T-cell (primary cell): ENCODE measurements around the gene SAMD11. TPM values are rescaled to one million over a fixed set of nuclear protein-coding genes. Genes with fewer than 3 reads are reported as not detected.

Experiments
- ATAC-seq, 4 experiments: fragments of 200-7000 bp in 3 of 4; fragments of 150-1000 bp in 1 of 4; cut with Tn5 transposase; replicated peaks in 1 of 4; 1 replicate in 3 of 4; 2 replicates in 1 of 4; pipeline ENCODE4 v1.10.0; 2021; ENCODE audit warnings: moderate library complexity in 3 of 4, mild to moderate bottlenecking in 2 of 4, moderate number of reproducible peaks in 1 of 4
- CTCF ChIA-PET, 2 donors: fragments of 300-600 bp; sonication (Branson Sonifier 250); formaldehyde crosslinking; loops; one replicate each; lab custom pipeline; 2022; ENCODE audit warnings: antibody characterized with exemption in 2 of 2; lab: Charles Lee
- POLR2A ChIA-PET, 2 donors: fragments of 300-600 bp; sonication (Branson Sonifier 250); formaldehyde crosslinking; loops; one replicate each; lab custom pipeline; 2022; ENCODE audit warnings: antibody characterized with exemption in 2 of 2; lab: Charles Lee
- DNase-seq, 35 experiments: peaks; one replicate each; pipeline versions ENCODE4 v3.0.0 to v3.0.0-alpha.2; 2013 to 2023
- H3K27ac ChIP-seq: one replicate; pipeline ENCODE4 v1.5.1; 2013; ENCODE audit warnings: low read length
- H3K27me3 ChIP-seq, 2 experiments: replicated peaks in 1 of 2; 1 replicate in 1 of 2; 2 replicates in 1 of 2; pipeline versions ENCODE4 v1.6.1 to v1.7.0; 2013; ENCODE audit warnings: low read length in 1 of 2, mixed read lengths in 1 of 2; ENCODE audit not compliant: control insufficient read depth in 2 of 2, insufficient read depth in 2 of 2; ENCODE audit errors: extremely low read depth in 1 of 2
- H3K36me3 ChIP-seq, 2 donors: 1 replicate in 1 of 2; 2 replicates in 1 of 2; pipeline versions ENCODE4 v1.6.1 to v1.7.0; 2013; ENCODE audit warnings: low read length in 1 of 2; ENCODE audit not compliant: control insufficient read depth in 2 of 2, insufficient read depth in 1 of 2; ENCODE audit errors: extremely low read depth in 1 of 2
- H3K4me1 ChIP-seq, 2 experiments: 1 replicate in 1 of 2; 2 replicates in 1 of 2; pipeline versions ENCODE4 v1.6.1 to v1.7.0; 2013; ENCODE audit warnings: low read length in 2 of 2, mixed read lengths in 1 of 2; ENCODE audit not compliant: insufficient read depth in 2 of 2, control insufficient read depth in 1 of 2; ENCODE audit errors: extremely low read depth in 1 of 2
- H3K4me3 ChIP-seq, 2 donors: 1 replicate in 1 of 2; 2 replicates in 1 of 2; pipeline versions ENCODE4 v1.5.1 to v1.7.0; 2013; ENCODE audit warnings: mild to moderate bottlenecking in 2 of 2, low read length in 1 of 2, moderate library complexity in 1 of 2; ENCODE audit not compliant: control insufficient read depth in 1 of 2; ENCODE audit errors: extremely low read depth in 1 of 2
- H3K9me3 ChIP-seq: 2 replicates; pipeline ENCODE4 v1.7.0; 2013
- H3K27ac Mint-ChIP-seq, 2 donors: one replicate each; pipeline ENCODE4 v1.8.0; 2020 to 2021; ENCODE audit warnings: mild to moderate bottlenecking in 2 of 2, mixed read lengths in 2 of 2
- H3K27me3 Mint-ChIP-seq, 2 donors: one replicate each; pipeline ENCODE4 v1.8.0; 2021 to 2022; ENCODE audit warnings: mixed read lengths in 2 of 2
- H3K36me3 Mint-ChIP-seq: one replicate; pipeline ENCODE4 v1.8.0; 2021; ENCODE audit warnings: mixed read lengths
- H3K4me1 Mint-ChIP-seq, 3 donors: one replicate each; pipeline ENCODE4 v1.8.0; 2020 to 2022; ENCODE audit warnings: mixed read lengths in 3 of 3, mild to moderate bottlenecking in 1 of 3
- H3K4me3 Mint-ChIP-seq, 3 donors: one replicate each; pipeline ENCODE4 v1.8.0; 2020 to 2022; ENCODE audit warnings: mild to moderate bottlenecking in 3 of 3, mixed read lengths in 3 of 3, moderate library complexity in 3 of 3
- H3K9me3 Mint-ChIP-seq, 3 donors: one replicate each; pipeline ENCODE4 v1.8.0; 2020 to 2022; ENCODE audit warnings: mixed read lengths in 3 of 3
- WGBS: methylation state at CpG from one replicate; pipeline ENCODE4 v1.1.5; 2013; ENCODE audit warnings: missing lambda C conversion rate; ENCODE audit not compliant: insufficient coverage; 5-methylcytosine and 5-hydroxymethylcytosine counted together
- total RNA-seq, 35 experiments: library from RNA in 6 of 35; stranded (reverse) in 6 of 35; fragments of 120-200 nt in 1 of 35; gene quantifications; one replicate each; pipeline versions ENCODE4 v1.2.1 to v1.2.4 and lab custom pipeline; 2013 to 2026

SAMD11 gene
- total RNA-seq, 5 donors from 2014 or later (not counting 1 experiment from before 2014, with no cell fraction given): 0.32 to 0.70 (median 0.53) TPM; not detected in 2

GRCh38 chr1:918843-919242 lies 4.9 kb upstream of the SAMD11 start:
- Histone ChIP-seq H3K4me3 (no peak overlapping the region), H3K27ac (no peak overlapping the region), H3K9me3 (no peaks in the 10 kb centered on the region), H3K36me3 (no peaks in the 10 kb centered on the region), H3K27me3 (peaks cover 2 to 93% of the 10 kb centered on the region in 2 experiments), H3K4me1 (peaks cover 7 to 30% of the 10 kb centered on the region in 2 experiments)
- DNase-seq (no peak), ATAC-seq (no peak)
- H3K27me3 Mint-ChIP-seq: peaks cover 26 to 62% of the 10 kb centered on the region in 2 donors
- H3K9me3 Mint-ChIP-seq: no peaks in the 10 kb centered on the region
- H3K4me1 Mint-ChIP-seq: peaks cover 12 to 22% (median 15%) of the 10 kb centered on the region in 3 donors
- H3K36me3 Mint-ChIP-seq: no peaks in the 10 kb centered on the region
- ChIA-PET CTCF (no interaction called here), POLR2A (no interaction called here)
- H3K27ac Mint-ChIP-seq: no peak overlapping the region
- 88% methylated on average over 6 of the region's 6 CpGs for WGBS
- no peak overlapping the region for H3K4me3 Mint-ChIP-seq

GRCh38 chr1:919271-919872 lies 4.4 kb upstream of the SAMD11 start:
- no peak overlapping the region for H3K27ac ChIP-seq
- H3K9me3 Mint-ChIP-seq: no peaks in the 10 kb centered on the region
- no peak overlapping the region for H3K4me3 Mint-ChIP-seq
- ChIA-PET CTCF (no interaction called here), POLR2A (no interaction called here)
- H3K9me3 ChIP-seq: no peaks in the 10 kb centered on the region
- H3K27me3 ChIP-seq: peaks cover 2 to 88% of the 10 kb centered on the region in 2 experiments
- H3K27me3 Mint-ChIP-seq: peaks cover 26 to 60% of the 10 kb centered on the region in 2 donors
- H3K36me3 ChIP-seq: no peaks in the 10 kb centered on the region
- DNase-seq: no peak
- H3K4me3 ChIP-seq: no peak overlapping the region
- peaks cover 12 to 22% (median 15%) of the 10 kb centered on the region in 3 donors for H3K4me1 Mint-ChIP-seq
- no peaks in the 10 kb centered on the region for H3K36me3 Mint-ChIP-seq
- no peak for ATAC-seq
- H3K27ac Mint-ChIP-seq: no peak overlapping the region
- peaks cover 7 to 30% of the 10 kb centered on the region in 2 experiments for H3K4me1 ChIP-seq
- 90% methylated on average over 25 of the region's 29 CpGs for WGBS

- CTCF ChIA-PET: no interaction called here
- no peak overlapping the region for H3K4me3 ChIP-seq
- H3K27me3 ChIP-seq: peaks cover 2 to 90% of the 10 kb centered on the region in 2 experiments
- ATAC-seq (no peak), DNase-seq (no peak)
- Mint-ChIP-seq H3K9me3 (no peaks in the 10 kb centered on the region), H3K4me1 (peaks cover 12 to 22% (median 15%) of the 10 kb centered on the region in 3 donors), H3K27me3 (peaks cover 26 to 61% of the 10 kb centered on the region in 2 donors), H3K27ac (no peak overlapping the region), H3K36me3 (no peaks in the 10 kb centered on the region), H3K4me3 (peak overlapping the region in 1 of 3 donors; percentile 26)
- peaks cover 7 to 35% of the 10 kb centered on the region in 2 experiments for H3K4me1 ChIP-seq
- H3K27ac ChIP-seq: no peak overlapping the region
- POLR2A ChIA-PET: no interaction called here
- 88% methylated on average over 20 of the region's 23 CpGs for WGBS
- no peaks in the 10 kb centered on the region for H3K9me3 ChIP-seq
- no peaks in the 10 kb centered on the region for H3K36me3 ChIP-seq
Measured at GRCh38 chr1:920010-920409, 3.7 kb upstream of the SAMD11 start.

- DNase-seq (no peak), ATAC-seq (no peak)
- H3K4me3 ChIP-seq: no peak overlapping the region
- H3K4me3 Mint-ChIP-seq: peak overlapping the region in 1 of 3 donors; percentile 26
- CTCF ChIA-PET: no interaction called here
- H3K27ac Mint-ChIP-seq: no peak overlapping the region
- no peaks in the 10 kb centered on the region for H3K9me3 Mint-ChIP-seq
- H3K36me3 Mint-ChIP-seq: no peaks in the 10 kb centered on the region
- peaks cover 7 to 37% of the 10 kb centered on the region in 2 experiments for H3K4me1 ChIP-seq
- H3K9me3 ChIP-seq: no peaks in the 10 kb centered on the region
- H3K27me3 Mint-ChIP-seq: peaks cover 26 to 59% of the 10 kb centered on the region in 2 donors
- peaks cover 2 to 88% of the 10 kb centered on the region in 2 experiments for H3K27me3 ChIP-seq
- POLR2A ChIA-PET: no interaction called here
- 18% methylated on average over 11 of the region's 13 CpGs for WGBS
- H3K4me1 Mint-ChIP-seq: peaks cover 12 to 22% (median 15%) of the 10 kb centered on the region in 3 donors
- H3K27ac ChIP-seq: no peak overlapping the region
- H3K36me3 ChIP-seq: no peaks in the 10 kb centered on the region
Measured at GRCh38 chr1:920521-920920, 3.2 kb upstream of the SAMD11 start.

GRCh38 chr1:921011-921837 lies 2.5 kb upstream of the SAMD11 start:
- Mint-ChIP-seq H3K27ac (peak overlapping the region in 1 of 2 donors; percentile 52), H3K4me1 (peaks cover 15 to 27% (median 17%) of the 10 kb centered on the region in 3 donors), H3K27me3 (peaks cover 26 to 64% of the 10 kb centered on the region in 2 donors), H3K36me3 (no peaks in the 10 kb centered on the region), H3K9me3 (no peaks in the 10 kb centered on the region), H3K4me3 (peak overlapping the region in 2 of 3 donors; percentile 26 to 41)
- Histone ChIP-seq H3K4me3 (no peak overlapping the region), H3K27me3 (peaks cover 5 to 89% of the 10 kb centered on the region in 2 experiments), H3K27ac (no peak overlapping the region), H3K36me3 (no peaks in the 10 kb centered on the region), H3K4me1 (peaks cover 7 to 44% of the 10 kb centered on the region in 2 experiments), H3K9me3 (no peaks in the 10 kb centered on the region)
- DNase-seq (peak in 5 of 35 experiments; percentile 35 to 61 (median 47)), ATAC-seq (peak; percentile 33 to 55 (median 40))
- ChIA-PET POLR2A (no interaction called here), CTCF (no interaction called here)
- WGBS: 31% methylated on average over 38 of the region's 38 CpGs

GRCh38 chr1:923991-924655 lies 400 bp downstream of the SAMD11 start:
- ATAC-seq (peak in 2 of 4 experiments; percentile 2 to 26), DNase-seq (no peak)
- H3K27me3 ChIP-seq: peaks cover 6 to 84% of the 10 kb centered on the region in 2 experiments
- CTCF ChIA-PET: no interaction called here
- H3K9me3 ChIP-seq: no peaks in the 10 kb centered on the region
- no peak overlapping the region for H3K27ac ChIP-seq
- peaks cover 22 to 61% of the 10 kb centered on the region in 2 donors for H3K27me3 Mint-ChIP-seq
- H3K27ac Mint-ChIP-seq: no peak overlapping the region
- no peaks in the 10 kb centered on the region for H3K9me3 Mint-ChIP-seq
- no peaks in the 10 kb centered on the region for H3K36me3 ChIP-seq
- H3K4me3 Mint-ChIP-seq: peak overlapping the region in 2 of 3 donors; percentile 28 to 45
- H3K4me1 Mint-ChIP-seq: peaks cover 15 to 30% (median 19%) of the 10 kb centered on the region in 3 donors
- no peaks in the 10 kb centered on the region for H3K36me3 Mint-ChIP-seq
- POLR2A ChIA-PET: no interaction called here
- WGBS: under 1% methylated on average over 98 of the region's 98 CpGs
- peaks cover 7 to 44% of the 10 kb centered on the region in 2 experiments for H3K4me1 ChIP-seq
- peak overlapping the region in 1 of 2 donors; percentile 72 for H3K4me3 ChIP-seq
